ENCODE measurements around the gene MAD1L1. TPM values are rescaled to one million over a fixed set of nuclear protein-coding genes. Genes with fewer than 3 reads are reported as not detected.

Gene MAD1L1
- total RNA-seq, 1 donor from 2014 or later: 32.3 TPM

DNA sequence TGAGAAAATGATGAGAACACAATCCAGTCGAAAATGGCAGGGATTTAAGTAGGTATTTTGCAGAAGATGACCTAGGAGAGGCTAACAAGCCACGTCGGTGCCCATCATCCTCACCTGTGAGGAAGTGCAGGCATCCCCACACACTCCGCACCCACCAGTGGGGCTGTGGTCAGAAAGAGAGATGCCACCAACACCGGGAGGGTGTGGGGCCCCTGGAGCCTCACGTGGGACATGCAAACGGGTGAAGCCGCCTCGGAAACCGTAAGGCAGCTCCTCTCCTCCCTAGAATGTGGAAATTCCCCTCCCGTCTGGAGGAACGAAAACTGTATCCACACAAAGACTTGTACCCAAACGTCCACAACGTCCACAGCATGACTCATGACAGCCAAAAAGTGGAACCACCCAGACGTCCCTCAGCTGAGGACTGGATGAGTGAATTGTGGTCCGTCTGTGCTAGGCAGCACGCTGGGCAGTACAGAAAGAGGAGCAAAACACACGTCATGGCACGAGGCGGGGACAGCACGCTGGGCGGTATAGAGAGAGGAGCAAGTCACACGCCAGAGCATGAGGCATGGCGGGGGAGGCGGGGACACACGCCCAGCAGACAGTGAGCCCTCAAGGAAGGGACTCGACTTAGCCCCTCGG, 316.7 kb downstream of the MAD1L1 start:
- H3K27me3 Mint-ChIP-seq (ENCODE audit: low read depth, unreplicated experiment): peaks cover 2% of the 10 kb centered on the region
- Histone ChIP-seq H3K9ac (ENCODE audit: low read length) (no peak overlapping the region), H4K20me1 (ENCODE audit: insufficient read depth, low read length) (no peaks in the 10 kb centered on the region), H3K4me3 (ENCODE audit: insufficient read depth, low read depth, low read length) (no peak overlapping the region), H3K9me3 (ENCODE audit: insufficient read depth, low read depth, low read length) (no peaks in the 10 kb centered on the region), H3K36me3 (ENCODE audit: insufficient read depth, low read length) (no peaks in the 10 kb centered on the region), H3K4me1 (ENCODE audit: insufficient read depth, low read length) (peaks cover 26% of the 10 kb centered on the region), H2AFZ (ENCODE audit: low read depth, low read length) (no peak overlapping the region), H3K79me2 (ENCODE audit: insufficient read depth, low read length) (no peaks in the 10 kb centered on the region), H3K4me2 (ENCODE audit: low read length) (no peak overlapping the region), H3K27ac (ENCODE audit: low read depth, low read length) (no peak overlapping the region), H3K27me3 (ENCODE audit: insufficient read depth, low read length) (no peaks in the 10 kb centered on the region)
- no peak for DNase-seq (ENCODE audit: low read depth)
- TF ChIP-seq, protein P1, sequence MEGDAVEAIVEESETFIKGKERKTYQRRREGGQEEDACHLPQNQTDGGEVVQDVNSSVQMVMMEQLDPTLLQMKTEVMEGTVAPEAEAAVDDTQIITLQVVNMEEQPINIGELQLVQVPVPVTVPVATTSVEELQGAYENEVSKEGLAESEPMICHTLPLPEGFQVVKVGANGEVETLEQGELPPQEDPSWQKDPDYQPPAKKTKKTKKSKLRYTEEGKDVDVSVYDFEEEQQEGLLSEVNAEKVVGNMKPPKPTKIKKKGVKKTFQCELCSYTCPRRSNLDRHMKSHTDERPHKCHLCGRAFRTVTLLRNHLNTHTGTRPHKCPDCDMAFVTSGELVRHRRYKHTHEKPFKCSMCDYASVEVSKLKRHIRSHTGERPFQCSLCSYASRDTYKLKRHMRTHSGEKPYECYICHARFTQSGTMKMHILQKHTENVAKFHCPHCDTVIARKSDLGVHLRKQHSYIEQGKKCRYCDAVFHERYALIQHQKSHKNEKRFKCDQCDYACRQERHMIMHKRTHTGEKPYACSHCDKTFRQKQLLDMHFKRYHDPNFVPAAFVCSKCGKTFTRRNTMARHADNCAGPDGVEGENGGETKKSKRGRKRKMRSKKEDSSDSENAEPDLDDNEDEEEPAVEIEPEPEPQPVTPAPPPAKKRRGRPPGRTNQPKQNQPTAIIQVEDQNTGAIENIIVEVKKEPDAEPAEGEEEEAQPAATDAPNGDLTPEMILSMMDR (IDR thresholded peaks at IDR 0.05; ENCODE audit: insufficient read depth, low read depth, low read length): no peak
- no peak for TF ChIP-seq EZH2 (IDR thresholded peaks at IDR 0.05; ENCODE audit: insufficient read depth, low read length)
- H3K36me3 Mint-ChIP-seq (ENCODE audit: low read depth, unreplicated experiment): peaks cover 15% of the 10 kb centered on the region
- peaks cover 2% of the 10 kb centered on the region for H3K4me1 Mint-ChIP-seq (ENCODE audit: low read depth, unreplicated experiment)
- peak overlapping the region; percentile 37 for H3K4me3 Mint-ChIP-seq (ENCODE audit: unreplicated experiment)
- H3K27ac Mint-ChIP-seq (ENCODE audit: unreplicated experiment): no peak overlapping the region
- H3K9me3 Mint-ChIP-seq (ENCODE audit: unreplicated experiment): no peaks in the 10 kb centered on the region
- no peak for FAIRE-seq

DNA sequence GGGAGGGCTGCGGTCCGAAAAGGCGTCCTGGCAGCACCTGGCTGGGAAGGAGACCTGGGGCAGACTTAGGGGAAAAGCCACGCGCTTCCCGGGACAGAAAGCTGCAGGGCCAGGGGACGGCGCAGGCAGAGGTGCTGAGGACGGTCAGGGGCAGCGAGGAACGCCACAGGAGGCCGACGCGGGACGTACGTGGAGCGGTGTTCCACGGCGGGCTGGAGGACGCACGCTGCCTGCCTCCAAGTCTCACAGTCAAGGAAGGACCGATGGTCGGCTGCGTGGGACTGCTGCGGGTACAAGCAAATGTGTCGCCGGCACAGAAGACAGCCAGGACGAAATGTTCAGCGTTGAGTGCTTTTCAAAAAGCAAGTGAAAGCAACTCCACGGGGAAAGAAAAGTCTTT, 317.4 kb downstream of the MAD1L1 start:
- Mint-ChIP-seq H3K27ac (ENCODE audit: unreplicated experiment) (no peak overlapping the region), H3K27me3 (ENCODE audit: low read depth, unreplicated experiment) (peaks cover 2% of the 10 kb centered on the region), H3K9me3 (ENCODE audit: unreplicated experiment) (no peaks in the 10 kb centered on the region), H3K4me3 (ENCODE audit: unreplicated experiment) (no peak overlapping the region), H3K36me3 (ENCODE audit: low read depth, unreplicated experiment) (peaks cover 14% of the 10 kb centered on the region), H3K4me1 (ENCODE audit: low read depth, unreplicated experiment) (peaks cover 2% of the 10 kb centered on the region)
- TF ChIP-seq, protein P1 (IDR thresholded peaks at IDR 0.05; ENCODE audit: insufficient read depth, low read depth, low read length): no peak
- TF ChIP-seq EZH2 (IDR thresholded peaks at IDR 0.05; ENCODE audit: insufficient read depth, low read length): no peak
- peaks cover 26% of the 10 kb centered on the region for H3K4me1 ChIP-seq (ENCODE audit: insufficient read depth, low read length)
- H3K4me2 ChIP-seq (ENCODE audit: low read length): no peak overlapping the region
- H3K27ac ChIP-seq (ENCODE audit: low read depth, low read length): no peak overlapping the region
- H3K4me3 ChIP-seq (ENCODE audit: insufficient read depth, low read depth, low read length): no peak overlapping the region
- DNase-seq (ENCODE audit: low read depth) (no peak), FAIRE-seq (no peak)
- no peaks in the 10 kb centered on the region for H4K20me1 ChIP-seq (ENCODE audit: insufficient read depth, low read length)
- H3K79me2 ChIP-seq (ENCODE audit: insufficient read depth, low read length): no peaks in the 10 kb centered on the region
- no peak overlapping the region for H3K9ac ChIP-seq (ENCODE audit: low read length)
- H3K9me3 ChIP-seq (ENCODE audit: insufficient read depth, low read depth, low read length): no peaks in the 10 kb centered on the region
- H2AFZ ChIP-seq (ENCODE audit: low read depth, low read length): no peak overlapping the region
- H3K36me3 ChIP-seq (ENCODE audit: insufficient read depth, low read length): no peaks in the 10 kb centered on the region
- H3K27me3 ChIP-seq (ENCODE audit: insufficient read depth, low read length): no peaks in the 10 kb centered on the region

DNA sequence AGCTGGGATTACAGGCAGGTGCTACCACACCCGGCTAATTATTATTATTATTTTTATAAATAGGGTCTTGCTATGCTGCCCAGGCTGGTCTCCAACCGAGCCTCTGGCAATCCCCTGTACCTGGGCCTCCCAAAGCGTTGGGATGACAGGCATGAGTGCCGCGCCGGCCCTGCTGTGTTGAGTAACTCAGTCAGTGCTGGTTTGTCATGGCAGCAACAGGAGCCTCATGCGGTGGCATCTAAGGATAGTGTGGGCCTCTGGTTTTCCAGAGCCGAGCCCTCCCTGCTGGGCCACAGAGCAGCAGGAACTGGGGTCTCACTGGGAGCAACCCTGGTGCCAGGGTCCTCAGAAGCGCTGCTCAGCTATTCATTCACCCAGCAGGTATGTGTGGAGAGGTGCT, 318.0 kb downstream of the MAD1L1 start:
- peaks cover 26% of the 10 kb centered on the region for H3K4me1 ChIP-seq (ENCODE audit: insufficient read depth, low read length)
- no peak overlapping the region for H2AFZ ChIP-seq (ENCODE audit: low read depth, low read length)
- no peak overlapping the region for H3K4me3 ChIP-seq (ENCODE audit: insufficient read depth, low read depth, low read length)
- H3K27me3 Mint-ChIP-seq (ENCODE audit: low read depth, unreplicated experiment): peaks cover 2% of the 10 kb centered on the region
- TF ChIP-seq, protein P1 (IDR thresholded peaks at IDR 0.05; ENCODE audit: insufficient read depth, low read depth, low read length): no peak
- no peak for TF ChIP-seq EZH2 (IDR thresholded peaks at IDR 0.05; ENCODE audit: insufficient read depth, low read length)
- H3K9ac ChIP-seq (ENCODE audit: low read length): no peak overlapping the region
- H3K36me3 Mint-ChIP-seq (ENCODE audit: low read depth, unreplicated experiment): peaks cover 14% of the 10 kb centered on the region
- H3K9me3 ChIP-seq (ENCODE audit: insufficient read depth, low read depth, low read length): no peaks in the 10 kb centered on the region
- no peaks in the 10 kb centered on the region for H3K27me3 ChIP-seq (ENCODE audit: insufficient read depth, low read length)
- no peak for FAIRE-seq
- H3K27ac ChIP-seq (ENCODE audit: low read depth, low read length): no peak overlapping the region
- H3K4me1 Mint-ChIP-seq (ENCODE audit: low read depth, unreplicated experiment): peaks cover 2% of the 10 kb centered on the region
- no peak overlapping the region for H3K4me2 ChIP-seq (ENCODE audit: low read length)
- no peak overlapping the region for H3K27ac Mint-ChIP-seq (ENCODE audit: unreplicated experiment)
- no peak for DNase-seq (ENCODE audit: low read depth)
- H3K9me3 Mint-ChIP-seq (ENCODE audit: unreplicated experiment): no peaks in the 10 kb centered on the region
- no peak overlapping the region for H3K4me3 Mint-ChIP-seq (ENCODE audit: unreplicated experiment)
- no peaks in the 10 kb centered on the region for H3K36me3 ChIP-seq (ENCODE audit: insufficient read depth, low read length)
- no peaks in the 10 kb centered on the region for H3K79me2 ChIP-seq (ENCODE audit: insufficient read depth, low read length)
- H4K20me1 ChIP-seq (ENCODE audit: insufficient read depth, low read length): no peaks in the 10 kb centered on the region
